HFFc6 (cell line): Measurements from ENCODE around the gene POMGNT1. TPM values are rescaled to one million over a fixed set of nuclear protein-coding genes. Genes with fewer than 3 reads are reported as not detected.

ENCODE experiments used
- DNase-seq: peaks from one replicate; pipeline ENCODE4 v3.0.0-alpha.2; 2018
- H3K27ac Mint-ChIP-seq: 2 replicates; pipeline ENCODE4 v1.8.0; 2020; ENCODE audit warnings: mild to moderate bottlenecking, mixed read lengths
- H3K27me3 Mint-ChIP-seq: 2 replicates; pipeline ENCODE4 v1.8.0; 2021; ENCODE audit warnings: mild to moderate bottlenecking, moderate library complexity, mixed read lengths; ENCODE audit not compliant: insufficient read depth
- H3K36me3 Mint-ChIP-seq: 2 replicates; pipeline ENCODE4 v1.8.0; 2021; ENCODE audit warnings: low read depth, mixed read lengths
- H3K4me1 Mint-ChIP-seq: 2 replicates; pipeline ENCODE4 v1.8.0; 2020; ENCODE audit warnings: low read depth, mixed read lengths
- H3K4me3 Mint-ChIP-seq: 2 replicates; pipeline ENCODE4 v1.8.0; 2020; ENCODE audit warnings: mild to moderate bottlenecking, moderate library complexity, mixed read lengths
- H3K9me3 Mint-ChIP-seq: 2 replicates; pipeline ENCODE4 v1.8.0; 2020; ENCODE audit warnings: mild to moderate bottlenecking, mixed read lengths
- CTCF ChIP-seq: fragments of 200-600 bp; sonication (generic); IDR thresholded peaks from 2 replicates; pipeline ENCODE4 v1.5.0; 2021; ENCODE audit warnings: antibody characterized with exemption, mild to moderate bottlenecking
- total RNA-seq, 6 experiments: library from RNA; stranded (reverse); fragmentation: NEBNext Ultra II Directional; extraction: Animal tissue kit (Norgen Biotek cat#: 25700); gene quantifications; 2 replicates in 1 of 6; 3 replicates in 5 of 6; pipeline ENCODE4 v1.2.3, GENCODE V29; 2021

Gene POMGNT1
- total RNA-seq, 6 experiments from 2014 or later = 103 to 125 (median 119) TPM

- no peaks in the 10 kb centered on the region for H3K9me3 Mint-ChIP-seq
- DNase-seq = no peak
- no peak overlapping the region; the same call in 1 of the 2 replicates for H3K27ac Mint-ChIP-seq
- H3K4me3 Mint-ChIP-seq = no peak overlapping the region
- 0 out of 2 replicates have a peak, but pooled peaks cover 2% of the 10 kb centered on the region for H3K27me3 Mint-ChIP-seq
- no peaks in the 10 kb centered on the region for H3K36me3 Mint-ChIP-seq
- H3K4me1 Mint-ChIP-seq = peaks cover 28% of the 10 kb centered on the region
- no peak for TF ChIP-seq CTCF
Observed at GRCh38 chr1:46153228-46153627, 45.0 kb downstream of the POMGNT1 start.

- H3K9me3 Mint-ChIP-seq = no peaks in the 10 kb centered on the region
Observed at GRCh38 chr1:46152016-46152415, 46.2 kb downstream of the POMGNT1 start.

GRCh38 chr1:46150085-46150484, 48.1 kb downstream of the POMGNT1 start:
- Mint-ChIP-seq H3K4me1 (peaks cover 28% of the 10 kb centered on the region), H3K27me3 (peaks cover 8% of the 10 kb centered on the region), H3K36me3 (no peaks in the 10 kb centered on the region), H3K27ac (no peak overlapping the region), H3K9me3 (no peaks in the 10 kb centered on the region), H3K4me3 (no peak overlapping the region)
- no peak for DNase-seq
- no peak for TF ChIP-seq CTCF

More at GRCh38 chr1:46152016-46152415, 46.2 kb downstream of the POMGNT1 start:
- Mint-ChIP-seq H3K4me3 (no peak overlapping the region), H3K4me1 (peaks cover 28% of the 10 kb centered on the region), H3K27me3 (0 out of 2 replicates have a peak, but pooled peaks cover 2% of the 10 kb centered on the region), H3K36me3 (no peaks in the 10 kb centered on the region), H3K27ac (peak overlapping the region; percentile 63)
- no peak for TF ChIP-seq CTCF
- peak; percentile 74 for DNase-seq

- no peak overlapping the region for H3K27ac Mint-ChIP-seq
- TF ChIP-seq CTCF = no peak
- H3K4me3 Mint-ChIP-seq = no peak overlapping the region
- no peaks in the 10 kb centered on the region for H3K9me3 Mint-ChIP-seq
- H3K27me3 Mint-ChIP-seq = peaks cover 8% of the 10 kb centered on the region
- H3K4me1 Mint-ChIP-seq = peaks cover 20% of the 10 kb centered on the region
- DNase-seq = no peak
- no peaks in the 10 kb centered on the region for H3K36me3 Mint-ChIP-seq
Observed at GRCh38 chr1:46148318-46148717, 49.9 kb downstream of the POMGNT1 start.

Other genes starting within 250 kb of the POMGNT1 start
- gene PIK3R3, start 65.8 kb downstream of the POMGNT1 start, total RNA-seq = 1 to 10 TPM; 5.4 to 8.9 (median 6.0) TPM
- 1 to 10 TPM in 3 of 6 experiments, under 1 TPM in 3; 0.80 to 1.9 (median 1.1) TPM for gene TSPAN1, start 23.3 kb downstream of the POMGNT1 start, total RNA-seq
- gene P3R3URF, start 21.9 kb downstream of the POMGNT1 start, total RNA-seq = not detected
- 1 to 10 TPM; 2.2 to 4.7 (median 3.9) TPM for gene LURAP1, start 4.9 kb upstream of the POMGNT1 start, total RNA-seq
- 10 to 100 TPM in 1 of 6 experiments, 1 to 10 TPM in 5; 3.8 to 10.9 (median 8.3) TPM for gene RAD54L, start 49.3 kb upstream of the POMGNT1 start, total RNA-seq
- gene LRRC41, start 105.2 kb upstream of the POMGNT1 start, total RNA-seq = 100 to 1,000 TPM in 4 of 6 experiments, 10 to 100 TPM in 2; 93.9 to 118 (median 104) TPM
- gene UQCRH, start 105.3 kb upstream of the POMGNT1 start, total RNA-seq = 100 to 1,000 TPM; 211 to 274 (median 260) TPM
- gene NSUN4, start 142.4 kb upstream of the POMGNT1 start, total RNA-seq = 10 to 100 TPM; 14.8 to 17.2 (median 16.7) TPM
- gene FAAH, start 195.9 kb upstream of the POMGNT1 start, total RNA-seq = under 1 TPM; 0.17 to 0.75 (median 0.21) TPM